SU-DHL-6 (cell line): Measurements from ENCODE around the gene MYL3.

Source experiments
- H2AFZ ChIP-seq: fragments of 200-600 bp; sonication (generic); 2 replicates; pipeline ENCODE4 v1.6.1; 2014; ENCODE audit warnings: low read depth, mild to moderate bottlenecking, moderate library complexity, mixed read lengths, antibody characterized with exemption, low read length; ENCODE audit not compliant: severe bottlenecking
- H3F3A ChIP-seq: fragments of 200-600 bp; shearing (Covaris generic); 2 replicates; pipeline ENCODE4 v1.6.0; 2016; ENCODE audit warnings: antibody characterized with exemption, mild to moderate bottlenecking; ENCODE audit not compliant: insufficient read depth
- H3K27ac ChIP-seq: fragments of 200-600 bp; sonication (generic); 2 replicates; pipeline ENCODE4 v1.5.1; 2016; ENCODE audit warnings: low read depth, mild to moderate bottlenecking, low read length, moderate library complexity, mixed read lengths
- H3K27me3 ChIP-seq: fragments of 200-600 bp; sonication (generic), shearing (Covaris generic); 2 replicates; pipeline ENCODE4 v1.6.0; 2014; ENCODE audit warnings: mild to moderate bottlenecking, low read length
- H3K36me3 ChIP-seq: fragments of 200-600 bp; sonication (generic); 2 replicates; pipeline ENCODE4 v1.6.1; 2014; ENCODE audit warnings: mild to moderate bottlenecking, low read length, mixed read lengths
- H3K4me2 ChIP-seq: fragments of 300-600, 200-600 bp; shearing (Covaris generic), sonication (generic); 2 replicates; pipeline ENCODE4 v1.6.0; 2014; ENCODE audit warnings: low read length, low read depth, mild to moderate bottlenecking; ENCODE audit not compliant: poor library complexity, severe bottlenecking
- H3K4me3 ChIP-seq: fragments of 200-600 bp; sonication (generic); 2 replicates; pipeline ENCODE4 v1.5.1; 2014; ENCODE audit warnings: antibody characterized with exemption, low read length, mild to moderate bottlenecking, mixed read lengths; ENCODE audit not compliant: insufficient read depth, poor library complexity, severe bottlenecking
- H3K79me2 ChIP-seq: fragments of 200-600 bp; sonication (generic); 2 replicates; pipeline ENCODE4 v1.6.1; 2014; ENCODE audit warnings: mild to moderate bottlenecking, low read length, moderate library complexity; ENCODE audit not compliant: insufficient read depth
- H3K9ac ChIP-seq: fragments of 200-600 bp; sonication (generic); 2 replicates; pipeline ENCODE4 v1.7.0; 2014; ENCODE audit warnings: mild to moderate bottlenecking, low read length
- H3K9me2 ChIP-seq: fragments of 200-600 bp; sonication (generic); replicated peaks from 2 replicates; pipeline ENCODE4 v1.6.1; 2014; ENCODE audit warnings: low read length; ENCODE audit not compliant: insufficient read depth
- H3K9me3 ChIP-seq: fragments of 200-600 bp; sonication (generic); 2 replicates; pipeline ENCODE4 v1.6.1; 2014; ENCODE audit warnings: low read length, mixed read lengths; ENCODE audit not compliant: insufficient read depth
- H4K20me1 ChIP-seq: fragments of 200-600 bp; sonication (generic); 2 replicates; pipeline ENCODE4 v1.6.1; 2014; ENCODE audit warnings: low read depth, mild to moderate bottlenecking, antibody characterized with exemption, low read length, moderate library complexity, mixed read lengths
- CTCF ChIP-seq: fragments of 200-600 bp; sonication (generic); IDR thresholded peaks from one replicate; pipeline ENCODE4 v1.5.1; 2017; ENCODE audit warnings: antibody characterized with exemption, mild to moderate bottlenecking, low read length, moderate library complexity; ENCODE audit not compliant: insufficient read depth, poor library complexity, severe bottlenecking
- EZH2phosphoT487 ChIP-seq: fragments of 200-600 bp; sonication (generic), shearing (Covaris generic); conservative IDR thresholded peaks from 2 replicates; pipeline ENCODE4 v1.6.1; 2018; ENCODE audit warnings: mild to moderate bottlenecking, antibody characterized with exemption, low read length, moderate library complexity, mixed read lengths

MYL3 gene

GRCh38 chr3:46903341-46904302 lies 40.4 kb upstream of the MYL3 start:
- Histone ChIP-seq H3F3A (no peaks in the 10 kb centered on the region), H3K36me3 (no peaks in the 10 kb centered on the region), H3K9me2 (no peaks in the 10 kb centered on the region), H2AFZ (no peak overlapping the region), H3K27ac (no peak overlapping the region), H3K9ac (no peak overlapping the region), H3K27me3 (no peaks in the 10 kb centered on the region), H4K20me1 (no peaks in the 10 kb centered on the region), H3K79me2 (no peaks in the 10 kb centered on the region), H3K4me3 (no peak overlapping the region), H3K4me2 (no peak overlapping the region), H3K9me3 (no peaks in the 10 kb centered on the region)
- no peak for TF ChIP-seq EZH2phosphoT487

DNA sequence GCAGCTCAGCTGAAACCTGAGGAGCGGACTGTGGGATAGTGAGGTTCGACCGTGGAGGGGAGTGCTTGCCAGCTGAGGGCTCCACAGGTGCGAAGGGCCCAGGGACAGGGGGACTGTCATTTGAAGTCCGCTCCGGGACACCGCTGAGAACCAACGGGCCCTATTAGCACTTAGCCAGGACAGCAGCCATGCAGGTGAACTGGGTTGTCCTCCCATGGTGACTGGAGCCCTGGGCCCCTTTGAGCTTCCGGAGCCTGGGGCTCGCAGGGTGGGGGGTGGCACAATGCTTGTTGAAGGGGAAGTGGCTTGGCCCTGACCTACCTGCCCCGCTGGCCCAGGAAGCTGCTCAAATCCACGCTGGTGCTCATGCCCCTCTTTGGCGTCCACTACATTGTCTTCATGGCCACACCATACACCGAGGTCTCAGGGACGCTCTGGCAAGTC lies 39.0 kb upstream of the MYL3 start:
- no peak overlapping the region for H3K4me2 ChIP-seq

GRCh38 chr3:46901591-46902187 lies 38.4 kb upstream of the MYL3 start:
- no peaks in the 10 kb centered on the region for H3K36me3 ChIP-seq
- no peak overlapping the region for H3K4me3 ChIP-seq
- no peaks in the 10 kb centered on the region for H3K9me3 ChIP-seq
- no peak overlapping the region for H3K27ac ChIP-seq
- H3K9me2 ChIP-seq, result no peaks in the 10 kb centered on the region
- no peak overlapping the region for H3K9ac ChIP-seq
- no peaks in the 10 kb centered on the region for H3K27me3 ChIP-seq
- no peaks in the 10 kb centered on the region for H4K20me1 ChIP-seq
- no peaks in the 10 kb centered on the region for H3F3A ChIP-seq
- no peak for TF ChIP-seq EZH2phosphoT487
- H2AFZ ChIP-seq, result no peak overlapping the region
- no peaks in the 10 kb centered on the region for H3K79me2 ChIP-seq
- H3K4me2 ChIP-seq, result no peak overlapping the region

More for the DNA sequence above, 39.0 kb upstream of the MYL3 start:
- H3K27me3 ChIP-seq, result no peaks in the 10 kb centered on the region
- H3F3A ChIP-seq, result no peaks in the 10 kb centered on the region
- no peak overlapping the region for H2AFZ ChIP-seq
- H3K9me2 ChIP-seq, result no peaks in the 10 kb centered on the region
- no peak overlapping the region for H3K27ac ChIP-seq
- no peak overlapping the region for H3K9ac ChIP-seq
- no peaks in the 10 kb centered on the region for H3K36me3 ChIP-seq
- no peaks in the 10 kb centered on the region for H4K20me1 ChIP-seq
- TF ChIP-seq CTCF, result no peak
- no peak for TF ChIP-seq EZH2phosphoT487
- no peaks in the 10 kb centered on the region for H3K79me2 ChIP-seq
- no peak overlapping the region for H3K4me3 ChIP-seq
- H3K9me3 ChIP-seq, result no peaks in the 10 kb centered on the region

DNA sequence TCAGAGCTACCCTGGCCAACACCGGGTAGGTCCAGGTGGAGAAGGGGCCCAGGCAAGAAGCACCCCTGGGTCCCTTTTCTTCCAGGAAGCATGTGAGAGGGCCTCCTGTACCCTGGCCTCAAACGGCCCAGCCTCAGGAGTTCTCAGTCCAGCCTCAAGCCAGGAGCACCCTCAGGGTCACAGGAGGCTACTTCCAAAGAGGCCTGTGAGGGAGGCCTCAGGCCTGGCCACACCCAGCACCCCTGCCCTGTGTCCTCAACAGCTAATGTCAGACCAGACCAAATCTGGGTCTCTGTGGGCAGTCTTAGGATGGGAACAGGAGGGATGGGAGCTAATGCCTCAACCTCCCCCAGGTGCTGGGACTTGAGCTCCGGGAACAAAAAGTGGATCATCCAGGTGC lies 37.8 kb upstream of the MYL3 start:
- H3K36me3 ChIP-seq, result no peaks in the 10 kb centered on the region
- TF ChIP-seq EZH2phosphoT487 (no peak), CTCF (no peak)
- H3K9me3 ChIP-seq, result no peaks in the 10 kb centered on the region
- H3K4me3 ChIP-seq, result no peak overlapping the region
- H3K9ac ChIP-seq, result no peak overlapping the region
- H3K27ac ChIP-seq, result no peak overlapping the region
- H2AFZ ChIP-seq, result no peak overlapping the region
- H3K9me2 ChIP-seq, result no peaks in the 10 kb centered on the region
- H3K27me3 ChIP-seq, result no peaks in the 10 kb centered on the region
- H3F3A ChIP-seq, result no peaks in the 10 kb centered on the region
- no peak overlapping the region for H3K4me2 ChIP-seq
- H4K20me1 ChIP-seq, result no peaks in the 10 kb centered on the region
- no peaks in the 10 kb centered on the region for H3K79me2 ChIP-seq
